Gastroesophageal sphincter (tissue), 3 donors: ENCODE results near the gene SMARCC2.

Source experiments
- CTCF ChIP-seq, 4 experiments: fragments of 200-600 bp in 2 of 4; fragments of 450-650 bp in 2 of 4; sonication (generic) in 1 of 4; IDR thresholded peaks; one replicate each; pipeline ENCODE4 v1.5.1; 2017 to 2019; ENCODE audit warnings: antibody characterized with exemption in 4 of 4, mild to moderate bottlenecking in 2 of 4, moderate library complexity in 2 of 4
- EP300 ChIP-seq: sonication (generic); formaldehyde crosslinking; IDR thresholded peaks from one replicate; pipeline ENCODE4 v1.6.1; 2017; ENCODE audit warnings: antibody characterized with exemption, mild to moderate bottlenecking
- POLR2A ChIP-seq, 2 donors: fragments of 450-650 bp; IDR thresholded peaks; one replicate each; pipeline ENCODE4 v1.6.1; 2017; ENCODE audit warnings: antibody characterized with exemption in 2 of 2, mild to moderate bottlenecking in 2 of 2, moderate library complexity in 1 of 2
- POLR2AphosphoS5 ChIP-seq: sonication (generic); formaldehyde crosslinking; IDR thresholded peaks from one replicate; pipeline ENCODE4 v1.6.1; 2017; ENCODE audit warnings: antibody characterized with exemption

DNA sequence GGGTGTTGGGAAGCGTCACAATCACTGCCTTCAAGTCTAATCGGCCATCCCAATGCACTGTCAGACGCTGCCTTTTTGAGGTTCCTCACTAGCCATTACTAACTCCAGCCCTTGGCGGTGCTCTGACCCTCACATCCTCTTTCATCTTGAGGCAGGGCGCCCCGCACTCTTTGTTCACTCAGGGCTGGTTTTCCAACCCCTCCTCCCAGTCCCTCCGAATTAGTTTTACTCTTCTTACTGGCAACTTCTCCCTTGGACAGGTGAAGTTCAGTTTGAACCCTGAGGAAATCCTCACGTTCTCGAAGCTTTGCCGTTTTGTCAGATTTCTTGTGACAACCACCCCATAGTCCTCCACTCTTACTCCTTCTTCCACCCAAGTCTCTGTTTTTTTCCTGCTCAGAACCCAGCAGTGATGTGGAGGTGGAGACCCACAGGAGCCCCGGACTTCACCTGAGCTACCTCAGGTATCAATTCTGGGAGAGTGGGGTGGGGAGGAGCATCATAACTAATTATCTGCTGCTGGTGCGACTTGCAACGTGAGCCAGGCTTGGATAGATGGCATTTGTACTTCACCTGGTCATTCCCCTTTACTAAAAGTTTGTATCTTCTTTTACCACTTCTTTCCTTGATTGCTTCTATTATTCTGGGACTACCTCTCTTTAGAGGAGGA, 70.5 kb downstream of the SMARCC2 start:
- TF ChIP-seq CTCF (IDR thresholded peaks at IDR 0.05) = no peak
- TF ChIP-seq POLR2A (IDR thresholded peaks at IDR 0.05) = no peak
- TF ChIP-seq POLR2AphosphoS5 = no peak
- TF ChIP-seq EP300 = no peak
